ENCODE data around the gene SAFB. TPM values are rescaled to one million over a fixed set of nuclear protein-coding genes. Genes with fewer than 3 reads are reported as not detected.

The SAFB gene
- total RNA-seq, 1 donor from 2014 or later, result 65.1 TPM

DNA sequence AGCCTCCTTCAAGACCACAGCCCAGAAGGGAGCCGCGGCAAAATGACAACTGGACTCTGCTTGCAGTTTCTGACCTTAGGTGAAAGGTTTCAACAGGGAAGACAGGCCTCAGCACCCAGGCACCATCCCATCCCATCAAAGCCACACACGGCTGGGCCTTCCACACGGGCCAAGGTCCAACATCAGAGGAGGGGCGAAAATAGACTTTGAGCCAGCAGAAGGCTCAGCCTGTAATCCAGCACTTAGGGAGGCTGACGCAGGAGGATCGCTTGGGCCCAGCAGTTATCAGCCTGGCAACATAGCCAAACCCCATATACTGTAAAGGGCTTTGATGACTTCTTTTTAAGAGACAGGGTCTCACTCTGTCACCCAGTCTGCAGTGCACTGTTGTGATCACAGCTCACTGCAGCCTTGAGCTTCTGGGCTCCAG lies 28.3 kb upstream of the SAFB start:
- peaks cover 6% of the 10 kb centered on the region for H3K79me2 ChIP-seq (ENCODE audit: insufficient read depth, low read length)
- H3K4me2 ChIP-seq (ENCODE audit: low read length), result no peak overlapping the region
- Mint-ChIP-seq H3K27me3 (ENCODE audit: low read depth, unreplicated experiment) (no peaks in the 10 kb centered on the region), H3K4me3 (ENCODE audit: unreplicated experiment) (no peak overlapping the region), H3K9me3 (ENCODE audit: unreplicated experiment) (no peaks in the 10 kb centered on the region), H3K27ac (ENCODE audit: unreplicated experiment) (no peak overlapping the region), H3K36me3 (ENCODE audit: low read depth, unreplicated experiment) (peaks cover 24% of the 10 kb centered on the region), H3K4me1 (ENCODE audit: low read depth, unreplicated experiment) (no peaks in the 10 kb centered on the region)
- no peak for DNase-seq (ENCODE audit: low read depth)
- H2AFZ ChIP-seq (ENCODE audit: low read depth, low read length), result no peak overlapping the region
- H3K27me3 ChIP-seq (ENCODE audit: insufficient read depth, low read length), result no peaks in the 10 kb centered on the region
- no peak overlapping the region for H3K4me3 ChIP-seq (ENCODE audit: insufficient read depth, low read depth, low read length)
- no peak for TF ChIP-seq EZH2 (IDR thresholded peaks at IDR 0.05; ENCODE audit: insufficient read depth, low read length)
- TF ChIP-seq, protein P1, sequence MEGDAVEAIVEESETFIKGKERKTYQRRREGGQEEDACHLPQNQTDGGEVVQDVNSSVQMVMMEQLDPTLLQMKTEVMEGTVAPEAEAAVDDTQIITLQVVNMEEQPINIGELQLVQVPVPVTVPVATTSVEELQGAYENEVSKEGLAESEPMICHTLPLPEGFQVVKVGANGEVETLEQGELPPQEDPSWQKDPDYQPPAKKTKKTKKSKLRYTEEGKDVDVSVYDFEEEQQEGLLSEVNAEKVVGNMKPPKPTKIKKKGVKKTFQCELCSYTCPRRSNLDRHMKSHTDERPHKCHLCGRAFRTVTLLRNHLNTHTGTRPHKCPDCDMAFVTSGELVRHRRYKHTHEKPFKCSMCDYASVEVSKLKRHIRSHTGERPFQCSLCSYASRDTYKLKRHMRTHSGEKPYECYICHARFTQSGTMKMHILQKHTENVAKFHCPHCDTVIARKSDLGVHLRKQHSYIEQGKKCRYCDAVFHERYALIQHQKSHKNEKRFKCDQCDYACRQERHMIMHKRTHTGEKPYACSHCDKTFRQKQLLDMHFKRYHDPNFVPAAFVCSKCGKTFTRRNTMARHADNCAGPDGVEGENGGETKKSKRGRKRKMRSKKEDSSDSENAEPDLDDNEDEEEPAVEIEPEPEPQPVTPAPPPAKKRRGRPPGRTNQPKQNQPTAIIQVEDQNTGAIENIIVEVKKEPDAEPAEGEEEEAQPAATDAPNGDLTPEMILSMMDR (IDR thresholded peaks at IDR 0.05; ENCODE audit: insufficient read depth, low read depth, low read length), result no peak
- H3K4me1 ChIP-seq (ENCODE audit: insufficient read depth, low read length), result peaks cover 2% of the 10 kb centered on the region
- peaks cover 52% of the 10 kb centered on the region for H3K36me3 ChIP-seq (ENCODE audit: insufficient read depth, low read length)
- H3K9me3 ChIP-seq (ENCODE audit: insufficient read depth, low read depth, low read length), result no peaks in the 10 kb centered on the region
- no peak overlapping the region for H3K9ac ChIP-seq (ENCODE audit: low read length)
- peaks cover 71% of the 10 kb centered on the region for H4K20me1 ChIP-seq (ENCODE audit: insufficient read depth, low read length)
- FAIRE-seq, result no peak
- no peak overlapping the region for H3K27ac ChIP-seq (ENCODE audit: low read depth, low read length)

DNA sequence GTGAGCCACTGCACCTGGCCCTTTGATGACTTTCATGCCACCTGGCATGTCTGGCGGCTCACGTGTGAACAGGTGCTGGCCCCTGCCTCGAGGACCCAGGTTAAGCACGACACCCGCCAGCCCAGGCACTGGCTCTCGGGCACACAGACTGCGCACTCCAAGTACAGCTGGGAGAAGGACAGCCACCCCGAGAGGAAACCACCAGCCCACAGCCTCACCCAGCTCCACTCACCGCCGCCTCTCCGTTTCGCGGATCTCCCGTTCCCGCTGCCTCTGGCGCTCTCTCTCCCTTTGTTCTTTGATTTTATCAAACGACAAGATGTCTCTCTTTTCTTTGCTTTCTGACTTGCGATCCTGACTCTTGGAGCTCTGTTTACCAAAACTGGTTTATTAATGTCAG lies 27.8 kb upstream of the SAFB start:
- Histone ChIP-seq H3K36me3 (ENCODE audit: insufficient read depth, low read length) (peaks cover 58% of the 10 kb centered on the region), H4K20me1 (ENCODE audit: insufficient read depth, low read length) (peaks cover 70% of the 10 kb centered on the region), H3K4me3 (ENCODE audit: insufficient read depth, low read depth, low read length) (no peak overlapping the region), H3K4me2 (ENCODE audit: low read length) (no peak overlapping the region), H3K79me2 (ENCODE audit: insufficient read depth, low read length) (peaks cover 6% of the 10 kb centered on the region), H3K9me3 (ENCODE audit: insufficient read depth, low read depth, low read length) (no peaks in the 10 kb centered on the region), H3K9ac (ENCODE audit: low read length) (no peak overlapping the region), H3K4me1 (ENCODE audit: insufficient read depth, low read length) (no peaks in the 10 kb centered on the region), H3K27ac (ENCODE audit: low read depth, low read length) (no peak overlapping the region), H3K27me3 (ENCODE audit: insufficient read depth, low read length) (no peaks in the 10 kb centered on the region), H2AFZ (ENCODE audit: low read depth, low read length) (no peak overlapping the region)
- TF ChIP-seq EZH2 (IDR thresholded peaks at IDR 0.05; ENCODE audit: insufficient read depth, low read length), result no peak
- TF ChIP-seq, protein P1 (IDR thresholded peaks at IDR 0.05; ENCODE audit: insufficient read depth, low read depth, low read length), result no peak
- no peaks in the 10 kb centered on the region for H3K27me3 Mint-ChIP-seq (ENCODE audit: low read depth, unreplicated experiment)
- no peak overlapping the region for H3K27ac Mint-ChIP-seq (ENCODE audit: unreplicated experiment)
- no peaks in the 10 kb centered on the region for H3K9me3 Mint-ChIP-seq (ENCODE audit: unreplicated experiment)
- DNase-seq (ENCODE audit: low read depth) (no peak), FAIRE-seq (no peak)
- no peak overlapping the region for H3K4me3 Mint-ChIP-seq (ENCODE audit: unreplicated experiment)
- no peaks in the 10 kb centered on the region for H3K4me1 Mint-ChIP-seq (ENCODE audit: low read depth, unreplicated experiment)
- peaks cover 24% of the 10 kb centered on the region for H3K36me3 Mint-ChIP-seq (ENCODE audit: low read depth, unreplicated experiment)

DNA sequence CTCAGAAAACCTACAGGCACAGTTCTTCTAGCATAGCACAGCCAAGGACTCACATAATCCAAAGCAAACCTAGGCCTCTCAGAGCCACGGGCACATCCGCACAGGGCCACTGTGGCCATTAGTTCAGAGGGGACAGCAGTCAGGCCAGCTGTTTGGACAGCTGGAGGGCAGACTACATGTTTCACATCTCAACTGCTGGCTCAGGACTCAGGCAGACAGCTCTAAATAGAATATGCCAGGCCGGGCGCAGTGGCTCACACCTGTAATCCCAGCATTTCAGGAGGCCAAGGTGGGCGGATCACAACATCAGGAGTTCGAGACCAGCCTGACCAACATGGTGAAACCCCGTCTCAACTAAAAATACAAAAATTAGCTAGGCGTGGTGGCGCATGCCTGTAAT lies 27.1 kb upstream of the SAFB start:
- H3K9ac ChIP-seq (ENCODE audit: low read length), result no peak overlapping the region
- no peak for TF ChIP-seq EZH2 (IDR thresholded peaks at IDR 0.05; ENCODE audit: insufficient read depth, low read length)
- TF ChIP-seq, protein P1 (IDR thresholded peaks at IDR 0.05; ENCODE audit: insufficient read depth, low read depth, low read length), result no peak
- no peaks in the 10 kb centered on the region for H3K9me3 ChIP-seq (ENCODE audit: insufficient read depth, low read depth, low read length)
- no peak for FAIRE-seq
- Mint-ChIP-seq H3K4me3 (ENCODE audit: unreplicated experiment) (no peak overlapping the region), H3K27me3 (ENCODE audit: low read depth, unreplicated experiment) (no peaks in the 10 kb centered on the region), H3K36me3 (ENCODE audit: low read depth, unreplicated experiment) (peaks cover 25% of the 10 kb centered on the region), H3K4me1 (ENCODE audit: low read depth, unreplicated experiment) (no peaks in the 10 kb centered on the region), H3K9me3 (ENCODE audit: unreplicated experiment) (no peaks in the 10 kb centered on the region), H3K27ac (ENCODE audit: unreplicated experiment) (no peak overlapping the region)
- no peak overlapping the region for H3K4me3 ChIP-seq (ENCODE audit: insufficient read depth, low read depth, low read length)
- no peak overlapping the region for H3K4me2 ChIP-seq (ENCODE audit: low read length)
- no peak overlapping the region for H3K27ac ChIP-seq (ENCODE audit: low read depth, low read length)
- H3K4me1 ChIP-seq (ENCODE audit: insufficient read depth, low read length), result no peaks in the 10 kb centered on the region
- peaks cover 65% of the 10 kb centered on the region for H3K36me3 ChIP-seq (ENCODE audit: insufficient read depth, low read length)
- peaks cover 71% of the 10 kb centered on the region for H4K20me1 ChIP-seq (ENCODE audit: insufficient read depth, low read length)
- DNase-seq (ENCODE audit: low read depth), result no peak
- no peaks in the 10 kb centered on the region for H3K27me3 ChIP-seq (ENCODE audit: insufficient read depth, low read length)
- no peak overlapping the region for H2AFZ ChIP-seq (ENCODE audit: low read depth, low read length)
- peaks cover 6% of the 10 kb centered on the region for H3K79me2 ChIP-seq (ENCODE audit: insufficient read depth, low read length)

Data from astrocyte (in vitro differentiated cells and primary cell).